Breast epithelium (tissue), 3 donors: ENCODE data around the gene NEU4.

Experiments used
- POLR2AphosphoS5 ChIP-seq, 3 donors: sonication (generic); formaldehyde crosslinking; IDR thresholded peaks; one replicate each; pipeline ENCODE4 v1.6.1; 2017; ENCODE audit warnings: antibody characterized with exemption in 3 of 3
- TF ChIP-seq, protein P1 (sequence below), 3 donors: fragments of 450-650 bp; IDR thresholded peaks; one replicate each; pipeline ENCODE4 v1.5.1; 2016 to 2017; ENCODE audit warnings: antibody characterized with exemption in 3 of 3, mild to moderate bottlenecking in 3 of 3, moderate library complexity in 3 of 3

DNA sequence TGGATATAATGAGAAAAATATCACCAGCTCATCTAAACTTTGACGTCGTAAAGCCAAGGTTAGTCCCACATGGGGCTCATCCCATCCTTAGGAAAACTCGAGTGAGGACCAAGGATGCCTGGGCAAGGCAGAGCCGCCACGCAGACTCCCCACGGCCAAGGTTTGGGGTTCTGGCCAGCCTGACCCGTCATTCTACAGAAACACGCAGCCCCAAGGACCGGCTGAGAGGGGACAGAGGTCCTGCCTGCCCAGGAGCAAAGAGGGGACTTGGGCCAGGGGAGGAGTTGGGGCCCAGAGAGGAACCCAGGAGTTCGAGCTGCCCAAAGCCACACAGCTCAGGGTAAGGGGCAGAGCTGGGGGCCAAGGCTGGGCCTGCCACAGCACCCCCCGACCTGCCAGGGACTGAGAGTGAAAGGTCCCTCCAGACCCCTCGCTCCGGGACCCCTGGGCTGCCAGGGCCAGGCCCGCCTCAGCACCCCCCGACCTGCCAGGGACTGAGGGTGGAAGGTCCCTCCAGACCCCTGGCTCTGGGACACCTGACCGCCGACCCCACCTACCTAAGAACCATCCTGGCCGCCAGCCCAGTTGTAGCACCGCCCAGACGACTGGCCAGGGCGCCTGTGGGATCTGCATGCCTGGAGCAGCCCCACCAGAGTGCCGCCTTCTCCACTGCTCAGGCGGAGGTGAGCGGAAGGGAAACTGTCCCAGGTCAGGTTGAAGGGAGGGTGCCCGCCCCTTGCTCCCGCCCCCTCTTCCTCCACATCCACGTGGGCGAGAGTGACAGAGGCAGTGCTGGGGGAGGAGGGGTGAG lies 49.4 kb downstream of the NEU4 start, which contains the start of gene PDCD1:
- TF ChIP-seq, protein P1, sequence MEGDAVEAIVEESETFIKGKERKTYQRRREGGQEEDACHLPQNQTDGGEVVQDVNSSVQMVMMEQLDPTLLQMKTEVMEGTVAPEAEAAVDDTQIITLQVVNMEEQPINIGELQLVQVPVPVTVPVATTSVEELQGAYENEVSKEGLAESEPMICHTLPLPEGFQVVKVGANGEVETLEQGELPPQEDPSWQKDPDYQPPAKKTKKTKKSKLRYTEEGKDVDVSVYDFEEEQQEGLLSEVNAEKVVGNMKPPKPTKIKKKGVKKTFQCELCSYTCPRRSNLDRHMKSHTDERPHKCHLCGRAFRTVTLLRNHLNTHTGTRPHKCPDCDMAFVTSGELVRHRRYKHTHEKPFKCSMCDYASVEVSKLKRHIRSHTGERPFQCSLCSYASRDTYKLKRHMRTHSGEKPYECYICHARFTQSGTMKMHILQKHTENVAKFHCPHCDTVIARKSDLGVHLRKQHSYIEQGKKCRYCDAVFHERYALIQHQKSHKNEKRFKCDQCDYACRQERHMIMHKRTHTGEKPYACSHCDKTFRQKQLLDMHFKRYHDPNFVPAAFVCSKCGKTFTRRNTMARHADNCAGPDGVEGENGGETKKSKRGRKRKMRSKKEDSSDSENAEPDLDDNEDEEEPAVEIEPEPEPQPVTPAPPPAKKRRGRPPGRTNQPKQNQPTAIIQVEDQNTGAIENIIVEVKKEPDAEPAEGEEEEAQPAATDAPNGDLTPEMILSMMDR (IDR thresholded peaks at IDR 0.05) = no peak
- no peak for TF ChIP-seq POLR2AphosphoS5 (IDR thresholded peaks at IDR 0.05)
